ENCODE data around the gene ERN1. TPM values are rescaled to one million over a fixed set of nuclear protein-coding genes. Genes with fewer than 3 reads are reported as not detected.

The ERN1 gene
- total RNA-seq, 4 donors from 2014 or later = 4.4 to 56.5 (median 15.0) TPM

GRCh38 chr17:64157669-64158180, 27.8 kb upstream of the ERN1 start:
- Histone ChIP-seq H3K36me3 (no peaks in the 10 kb centered on the region), H3K9me3 (no peaks in the 10 kb centered on the region), H3K4me1 (peaks cover 0 to 7% of the 10 kb centered on the region in 2 donors), H3K27ac (no peak overlapping the region), H3K27me3 (no peaks in the 10 kb centered on the region), H3K4me3 (no peak overlapping the region)
- TF ChIP-seq POLR2A (IDR thresholded peaks at IDR 0.05) = no peak
- TF ChIP-seq CTCF (IDR thresholded peaks at IDR 0.05) = no peak
- intact Hi-C loops (cut with DNase I; ENCODE audit: low total_unique reads) = loop anchor here (10.0 kb wide), 1 partner anchor 107 kb away; the partner anchor contains the start of gene TEX2
- DNase-seq = no peak

- no peak for DNase-seq
- Histone ChIP-seq H3K27me3 (no peaks in the 10 kb centered on the region), H3K4me3 (no peak overlapping the region), H3K9me3 (no peaks in the 10 kb centered on the region), H3K36me3 (no peaks in the 10 kb centered on the region), H3K27ac (peak overlapping the region; percentile 64 to 65), H3K4me1 (peaks cover 0 to 7% of the 10 kb centered on the region in 2 donors)
- intact Hi-C loops (cut with DNase I; ENCODE audit: low total_unique reads) = loop anchor here (10.0 kb wide), 1 partner anchor 108 kb away; the partner anchor contains the start of gene TEX2
- TF ChIP-seq POLR2A (IDR thresholded peaks at IDR 0.05) = no peak
- no peak for TF ChIP-seq CTCF (IDR thresholded peaks at IDR 0.05)
Observed at GRCh38 chr17:64156670-64157069, 26.7 kb upstream of the ERN1 start.

GRCh38 chr17:64155751-64156544, 26.0 kb upstream of the ERN1 start:
- intact Hi-C loops (cut with DNase I; ENCODE audit: low total_unique reads) = loop anchor here (10.0 kb wide), 1 partner anchor 109 kb away; the partner anchor contains the start of gene TEX2
- peak overlapping the region; percentile 64 to 65 for H3K27ac ChIP-seq
- DNase-seq = peak; percentile 52 to 55

GRCh38 chr17:64155129-64155528, 25.2 kb upstream of the ERN1 start:
- H3K4me3 ChIP-seq = no peak overlapping the region
- intact Hi-C loops (cut with DNase I; ENCODE audit: low total_unique reads) = loop anchor here (10.0 kb wide), 1 partner anchor 110 kb away; the partner anchor contains the start of gene TEX2
- no peak for TF ChIP-seq POLR2A (IDR thresholded peaks at IDR 0.05)
- no peaks in the 10 kb centered on the region for H3K27me3 ChIP-seq
- DNase-seq = no peak
- H3K27ac ChIP-seq = peak overlapping the region; percentile 28 to 64
- H3K9me3 ChIP-seq = no peaks in the 10 kb centered on the region
- H3K4me1 ChIP-seq = peaks cover 0 to 7% of the 10 kb centered on the region in 2 donors
- no peaks in the 10 kb centered on the region for H3K36me3 ChIP-seq

More at GRCh38 chr17:64155751-64156544, 26.0 kb upstream of the ERN1 start:
- H3K4me1 ChIP-seq = peaks cover 0 to 7% of the 10 kb centered on the region in 2 donors
- no peaks in the 10 kb centered on the region for H3K36me3 ChIP-seq
- no peak for TF ChIP-seq POLR2A (IDR thresholded peaks at IDR 0.05)
- no peak for TF ChIP-seq CTCF (IDR thresholded peaks at IDR 0.05)
- no peaks in the 10 kb centered on the region for H3K27me3 ChIP-seq
- no peak overlapping the region for H3K4me3 ChIP-seq
- no peaks in the 10 kb centered on the region for H3K9me3 ChIP-seq

- H3K4me3 ChIP-seq = no peak overlapping the region
- peaks cover 0 to 7% of the 10 kb centered on the region in 2 donors for H3K4me1 ChIP-seq
- DNase-seq = no peak
- no peaks in the 10 kb centered on the region for H3K27me3 ChIP-seq
- peak overlapping the region; percentile 28 to 64 for H3K27ac ChIP-seq
- no peaks in the 10 kb centered on the region for H3K9me3 ChIP-seq
- intact Hi-C loops (cut with DNase I; ENCODE audit: low total_unique reads) = loop anchor here (10.0 kb wide), 1 partner anchor 110 kb away; the partner anchor contains the start of gene TEX2
- H3K36me3 ChIP-seq = no peaks in the 10 kb centered on the region
- TF ChIP-seq CTCF (IDR thresholded peaks at IDR 0.05) (no peak), POLR2A (IDR thresholded peaks at IDR 0.05) (no peak)
Observed at GRCh38 chr17:64154717-64155116, 24.8 kb upstream of the ERN1 start.
